ENCODE measurements around the gene CHCHD6.

Gene CHCHD6

DNA sequence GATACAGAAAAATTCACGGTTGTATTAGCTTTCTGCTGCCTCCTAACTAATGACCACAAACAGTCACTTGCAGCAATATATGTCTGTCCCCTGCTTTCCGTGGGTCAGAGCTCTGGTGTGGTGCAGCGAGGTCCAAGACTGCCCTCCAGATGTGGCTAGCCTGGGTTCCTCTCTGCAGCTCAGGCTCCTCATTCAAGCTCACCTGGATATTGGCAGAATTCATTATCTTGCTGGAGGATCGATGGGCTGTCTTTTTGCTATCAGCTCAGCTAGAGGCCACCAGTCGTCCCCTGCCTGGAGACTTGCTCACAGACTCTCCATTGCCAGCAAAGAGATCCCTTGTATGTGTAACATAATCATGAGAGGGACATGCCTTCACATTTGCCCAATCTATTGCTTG lies 266.1 kb downstream of the CHCHD6 start:
- H3K27ac ChIP-seq = no peak overlapping the region
- H3K27me3 ChIP-seq = peaks cover 0 to 14% of the 10 kb centered on the region in 2 donors
- intact Hi-C loops (cut with DNase I; ENCODE audit: low total_unique reads) = no loop called here
- no peaks in the 10 kb centered on the region for H3K4me1 ChIP-seq
- H3K4me3 ChIP-seq = no peak overlapping the region
- H3K36me3 ChIP-seq = no peaks in the 10 kb centered on the region
- H3K9me3 ChIP-seq = peaks cover 0 to 10% (median 7%) of the 10 kb centered on the region in 3 donors
- no peak for TF ChIP-seq CTCF (IDR thresholded peaks at IDR 0.05)
- DNase-seq = no peak

DNA sequence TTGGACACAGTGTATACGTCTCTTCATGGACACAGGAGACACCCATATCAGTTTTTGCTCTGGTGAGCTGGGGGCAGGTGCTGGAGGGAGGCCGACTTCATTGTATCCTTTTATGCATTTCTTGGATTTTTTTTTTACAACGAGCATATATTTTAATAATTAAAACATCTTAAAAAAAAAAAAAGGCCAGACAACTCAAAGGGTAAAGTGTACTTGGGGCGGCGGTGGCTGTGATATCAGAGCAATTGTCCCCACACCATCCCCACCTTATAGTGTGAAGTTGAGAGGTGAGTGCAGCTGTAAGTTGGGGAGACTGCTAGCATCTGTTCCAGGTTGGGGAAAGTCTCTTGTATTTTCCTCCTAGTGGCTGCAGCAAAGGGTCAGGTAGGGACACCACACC lies 266.9 kb downstream of the CHCHD6 start:
- intact Hi-C loops (cut with DNase I; ENCODE audit: low total_unique reads) = no loop called here
- Histone ChIP-seq H3K36me3 (no peaks in the 10 kb centered on the region), H3K9me3 (peaks cover 0 to 11% (median 7%) of the 10 kb centered on the region in 3 donors), H3K4me1 (no peaks in the 10 kb centered on the region), H3K4me3 (no peak overlapping the region), H3K27ac (no peak overlapping the region), H3K27me3 (peaks cover 0 to 14% of the 10 kb centered on the region in 2 donors)
- no peak for TF ChIP-seq CTCF (IDR thresholded peaks at IDR 0.05)
- DNase-seq = no peak

- intact Hi-C loops (cut with DNase I; ENCODE audit: low total_unique reads) = no loop called here
- Histone ChIP-seq H3K27ac (no peak overlapping the region), H3K4me1 (no peaks in the 10 kb centered on the region), H3K27me3 (peaks cover 0 to 14% of the 10 kb centered on the region in 2 donors), H3K36me3 (no peaks in the 10 kb centered on the region), H3K9me3 (peaks cover 0 to 11% (median 7%) of the 10 kb centered on the region in 3 donors), H3K4me3 (no peak overlapping the region)
- DNase-seq = peak; percentile 76 to 87
- TF ChIP-seq CTCF (IDR thresholded peaks at IDR 0.05) = no peak
Observed at GRCh38 chr3:126971891-126972351, 267.9 kb downstream of the CHCHD6 start.

- intact Hi-C loops (cut with DNase I; ENCODE audit: low total_unique reads) = no loop called here
- H3K4me3 ChIP-seq = no peak overlapping the region
- no peaks in the 10 kb centered on the region for H3K4me1 ChIP-seq
- no peak for TF ChIP-seq CTCF (IDR thresholded peaks at IDR 0.05)
- no peaks in the 10 kb centered on the region for H3K36me3 ChIP-seq
- peaks cover 0 to 11% (median 7%) of the 10 kb centered on the region in 3 donors for H3K9me3 ChIP-seq
- peaks cover 0 to 14% of the 10 kb centered on the region in 2 donors for H3K27me3 ChIP-seq
- H3K27ac ChIP-seq = no peak overlapping the region
- no peak for DNase-seq
Observed at GRCh38 chr3:126972866-126973265, 268.8 kb downstream of the CHCHD6 start.

DNA sequence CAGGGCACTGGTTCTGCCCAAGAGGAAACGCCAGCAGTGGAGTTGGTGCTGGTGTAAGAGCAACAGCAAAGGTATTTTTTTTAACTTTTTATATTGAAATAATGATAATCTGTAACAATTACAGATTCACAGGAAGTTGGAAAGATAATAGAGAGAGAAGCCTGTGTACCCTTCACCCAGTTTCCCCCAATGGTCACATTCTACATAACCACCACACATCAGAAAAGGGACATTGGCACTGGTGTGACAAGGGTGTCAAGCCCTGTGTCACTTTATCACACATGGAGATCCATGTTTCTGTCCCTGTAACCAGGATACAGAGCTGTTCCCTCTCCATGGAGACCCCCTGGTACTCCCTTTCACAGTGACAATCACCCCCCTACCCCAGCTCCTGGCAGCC lies 269.8 kb downstream of the CHCHD6 start:
- H3K27me3 ChIP-seq = peaks cover 0 to 14% of the 10 kb centered on the region in 2 donors
- H3K4me1 ChIP-seq = no peaks in the 10 kb centered on the region
- DNase-seq = no peak
- peaks cover 0 to 11% (median 7%) of the 10 kb centered on the region in 3 donors for H3K9me3 ChIP-seq
- no peak overlapping the region for H3K4me3 ChIP-seq
- TF ChIP-seq CTCF (IDR thresholded peaks at IDR 0.05) = no peak
- H3K36me3 ChIP-seq = no peaks in the 10 kb centered on the region
- no peak overlapping the region for H3K27ac ChIP-seq
- intact Hi-C loops (cut with DNase I; ENCODE audit: low total_unique reads) = no loop called here

GRCh38 chr3:126974756-126975155 lies 270.7 kb downstream of the CHCHD6 start:
- H3K9me3 ChIP-seq = peaks cover 0 to 11% (median 7%) of the 10 kb centered on the region in 3 donors
- H3K27me3 ChIP-seq = peaks cover 0 to 16% of the 10 kb centered on the region in 2 donors
- DNase-seq = no peak
- no peak for TF ChIP-seq CTCF (IDR thresholded peaks at IDR 0.05)
- no peak overlapping the region for H3K4me3 ChIP-seq
- intact Hi-C loops (cut with DNase I; ENCODE audit: low total_unique reads) = no loop called here
- H3K36me3 ChIP-seq = no peaks in the 10 kb centered on the region
- H3K4me1 ChIP-seq = no peaks in the 10 kb centered on the region
- H3K27ac ChIP-seq = no peak overlapping the region
